ENCODE results near the gene ALK.

Gene ALK

GRCh38 chr2:29393676-29394075, 527.7 kb downstream of the ALK start:
- H3K4me3 ChIP-seq (ENCODE audit: control insufficient read depth, low read depth, low read length), result no peak overlapping the region
- TF ChIP-seq, protein P1, sequence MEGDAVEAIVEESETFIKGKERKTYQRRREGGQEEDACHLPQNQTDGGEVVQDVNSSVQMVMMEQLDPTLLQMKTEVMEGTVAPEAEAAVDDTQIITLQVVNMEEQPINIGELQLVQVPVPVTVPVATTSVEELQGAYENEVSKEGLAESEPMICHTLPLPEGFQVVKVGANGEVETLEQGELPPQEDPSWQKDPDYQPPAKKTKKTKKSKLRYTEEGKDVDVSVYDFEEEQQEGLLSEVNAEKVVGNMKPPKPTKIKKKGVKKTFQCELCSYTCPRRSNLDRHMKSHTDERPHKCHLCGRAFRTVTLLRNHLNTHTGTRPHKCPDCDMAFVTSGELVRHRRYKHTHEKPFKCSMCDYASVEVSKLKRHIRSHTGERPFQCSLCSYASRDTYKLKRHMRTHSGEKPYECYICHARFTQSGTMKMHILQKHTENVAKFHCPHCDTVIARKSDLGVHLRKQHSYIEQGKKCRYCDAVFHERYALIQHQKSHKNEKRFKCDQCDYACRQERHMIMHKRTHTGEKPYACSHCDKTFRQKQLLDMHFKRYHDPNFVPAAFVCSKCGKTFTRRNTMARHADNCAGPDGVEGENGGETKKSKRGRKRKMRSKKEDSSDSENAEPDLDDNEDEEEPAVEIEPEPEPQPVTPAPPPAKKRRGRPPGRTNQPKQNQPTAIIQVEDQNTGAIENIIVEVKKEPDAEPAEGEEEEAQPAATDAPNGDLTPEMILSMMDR (conservative IDR thresholded peaks at IDR 0.05; ENCODE audit: control insufficient read depth, insufficient read depth, low read depth, low read length), result no peak
- DNase-seq (ENCODE audit: low read depth), result no peak

GRCh38 chr2:29392774-29393173, 528.6 kb downstream of the ALK start:
- TF ChIP-seq, protein P1 (conservative IDR thresholded peaks at IDR 0.05; ENCODE audit: control insufficient read depth, insufficient read depth, low read depth, low read length), result no peak
- H3K4me3 ChIP-seq (ENCODE audit: control insufficient read depth, low read depth, low read length), result no peak overlapping the region
- DNase-seq (ENCODE audit: low read depth), result no peak

- no peak for DNase-seq (ENCODE audit: low read depth)
- no peak overlapping the region for H3K4me3 ChIP-seq (ENCODE audit: control insufficient read depth, low read depth, low read length)
- TF ChIP-seq, protein P1 (conservative IDR thresholded peaks at IDR 0.05; ENCODE audit: control insufficient read depth, insufficient read depth, low read depth, low read length), result no peak
Observed at GRCh38 chr2:29390136-29390535, 531.2 kb downstream of the ALK start.

DNA sequence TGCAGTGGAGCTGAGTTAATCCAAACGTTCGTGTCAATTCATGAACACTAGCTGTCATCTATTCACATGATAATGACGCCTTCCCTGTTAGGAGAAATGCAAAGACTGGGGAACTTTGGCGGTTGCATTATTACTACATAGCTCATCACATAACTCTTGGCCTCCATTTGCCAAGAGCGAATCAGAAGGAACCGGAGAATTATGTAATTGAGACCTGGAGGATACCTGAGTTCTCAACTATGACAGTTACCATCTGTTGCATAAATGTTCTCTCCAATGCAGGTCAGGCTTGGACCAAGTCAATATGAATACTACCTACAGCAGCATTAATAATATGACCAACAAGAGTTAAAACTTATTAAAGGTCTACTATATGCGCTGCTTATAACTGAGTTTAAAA, 531.7 kb downstream of the ALK start:
- no peak for DNase-seq (ENCODE audit: low read depth)
- TF ChIP-seq, protein P1 (conservative IDR thresholded peaks at IDR 0.05; ENCODE audit: control insufficient read depth, insufficient read depth, low read depth, low read length), result no peak
- no peak overlapping the region for H3K4me3 ChIP-seq (ENCODE audit: control insufficient read depth, low read depth, low read length)

DNA sequence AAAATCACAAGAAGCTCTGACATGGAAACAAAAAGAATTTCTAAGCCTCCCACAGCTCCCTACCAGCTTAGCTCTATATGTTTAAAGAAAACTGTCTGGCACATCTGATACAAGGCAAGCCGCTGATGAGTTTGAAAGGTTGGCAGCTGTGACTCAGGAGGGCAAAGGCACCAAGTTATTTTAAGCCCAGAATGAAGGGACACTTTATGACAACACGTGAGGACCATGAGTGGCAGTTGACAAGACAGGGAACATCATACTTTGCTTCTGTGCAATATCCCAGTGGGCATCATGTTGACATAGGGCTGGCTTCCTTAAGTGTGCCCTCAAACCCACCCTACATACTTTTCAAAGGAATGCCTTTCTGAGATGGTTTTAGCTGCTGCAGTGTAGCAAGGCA, 533.3 kb downstream of the ALK start:
- TF ChIP-seq, protein P1 (conservative IDR thresholded peaks at IDR 0.05; ENCODE audit: control insufficient read depth, insufficient read depth, low read depth, low read length), result no peak
- DNase-seq (ENCODE audit: low read depth), result no peak
- no peak overlapping the region for H3K4me3 ChIP-seq (ENCODE audit: control insufficient read depth, low read depth, low read length)

- TF ChIP-seq, protein P1 (conservative IDR thresholded peaks at IDR 0.05; ENCODE audit: control insufficient read depth, insufficient read depth, low read depth, low read length), result no peak
- no peak overlapping the region for H3K4me3 ChIP-seq (ENCODE audit: control insufficient read depth, low read depth, low read length)
- DNase-seq (ENCODE audit: low read depth), result no peak
Observed at GRCh38 chr2:29382486-29382885, 538.9 kb downstream of the ALK start.

- TF ChIP-seq, protein P1 (conservative IDR thresholded peaks at IDR 0.05; ENCODE audit: control insufficient read depth, insufficient read depth, low read depth, low read length), result no peak
- no peak overlapping the region for H3K4me3 ChIP-seq (ENCODE audit: control insufficient read depth, low read depth, low read length)
- DNase-seq (ENCODE audit: low read depth), result no peak
Observed at GRCh38 chr2:29377788-29378187, 543.6 kb downstream of the ALK start.
